Nephron (organoid): ENCODE data around the gene RIMOC1.
"Not testable (repeated sequence)": the region's sequence is repeated elsewhere in the genome, so short reads cannot be mapped to it uniquely, and the experiment has no call there.

Experiments
- H3K27ac Mint-ChIP-seq, 3 experiments: 2 replicates each; pipeline ENCODE4 v1.8.0; 2020; ENCODE audit warnings: mixed read lengths in 3 of 3, mild to moderate bottlenecking in 2 of 3, moderate library complexity in 1 of 3
- H3K27me3 Mint-ChIP-seq: 2 replicates; pipeline ENCODE4 v1.8.0; 2021; ENCODE audit warnings: low read depth, mild to moderate bottlenecking, moderate library complexity, mixed read lengths
- H3K36me3 Mint-ChIP-seq: 2 replicates; pipeline ENCODE4 v1.8.0; 2020; ENCODE audit warnings: low read depth, mixed read lengths
- H3K4me1 Mint-ChIP-seq: 2 replicates; pipeline ENCODE4 v1.8.0; 2020; ENCODE audit warnings: mixed read lengths
- H3K4me3 Mint-ChIP-seq, 3 experiments: 2 replicates each; pipeline ENCODE4 v1.8.0; 2020; ENCODE audit warnings: mild to moderate bottlenecking in 3 of 3, mixed read lengths in 3 of 3, moderate library complexity in 2 of 3
- H3K9me3 Mint-ChIP-seq: 2 replicates; pipeline ENCODE4 v1.8.0; 2020; ENCODE audit warnings: mixed read lengths
- CTCF ChIP-seq, 3 experiments: fragments of 200-600 bp; sonication (generic); IDR thresholded peaks; one replicate each; pipeline ENCODE4 v1.5.0; 2021; ENCODE audit warnings: antibody characterized with exemption in 3 of 3; ENCODE audit not compliant: unreplicated experiment in 3 of 3

The RIMOC1 gene

GRCh38 chr5:41927604-41928003 lies 23.5 kb downstream of the RIMOC1 start:
- Mint-ChIP-seq H3K27me3 (no peaks in the 10 kb centered on the region), H3K9me3 (no peaks in the 10 kb centered on the region), H3K27ac (no peak overlapping the region), H3K4me1 (peaks cover 5% of the 10 kb centered on the region), H3K36me3 (peaks cover 9% of the 10 kb centered on the region), H3K4me3 (no peak overlapping the region)
- no peak for TF ChIP-seq CTCF (IDR thresholded peaks at IDR 0.05; ENCODE audit: unreplicated experiment in 3 of 3)

- Mint-ChIP-seq H3K9me3 (no peaks in the 10 kb centered on the region), H3K4me1 (peaks cover 5% of the 10 kb centered on the region), H3K27ac (no peak overlapping the region), H3K27me3 (no peaks in the 10 kb centered on the region), H3K36me3 (peaks cover 4% of the 10 kb centered on the region), H3K4me3 (no peak overlapping the region)
- TF ChIP-seq CTCF (IDR thresholded peaks at IDR 0.05; ENCODE audit: unreplicated experiment in 3 of 3) = no peak
Observed at GRCh38 chr5:41929035-41929434, 24.9 kb downstream of the RIMOC1 start.

GRCh38 chr5:41932770-41933169 lies 28.6 kb downstream of the RIMOC1 start:
- H3K27me3 Mint-ChIP-seq = no peaks in the 10 kb centered on the region
- H3K4me3 Mint-ChIP-seq = no peak overlapping the region
- TF ChIP-seq CTCF (IDR thresholded peaks at IDR 0.05; ENCODE audit: unreplicated experiment in 3 of 3) = no peak
- H3K27ac Mint-ChIP-seq = no peak overlapping the region
- no peaks in the 10 kb centered on the region for H3K9me3 Mint-ChIP-seq
- no peaks in the 10 kb centered on the region for H3K36me3 Mint-ChIP-seq
- no peaks in the 10 kb centered on the region for H3K4me1 Mint-ChIP-seq

GRCh38 chr5:41935544-41935943 lies 31.4 kb downstream of the RIMOC1 start:
- TF ChIP-seq CTCF (IDR thresholded peaks at IDR 0.05; ENCODE audit: unreplicated experiment in 3 of 3) = no peak
- Mint-ChIP-seq H3K9me3 (no peaks in the 10 kb centered on the region), H3K27ac (no peak overlapping the region), H3K36me3 (peaks cover 1% of the 10 kb centered on the region), H3K4me1 (no peaks in the 10 kb centered on the region), H3K4me3 (no peak overlapping the region), H3K27me3 (no peaks in the 10 kb centered on the region)

- Mint-ChIP-seq H3K27me3 (no peaks in the 10 kb centered on the region), H3K4me1 (no peaks in the 10 kb centered on the region), H3K9me3 (no peaks in the 10 kb centered on the region), H3K27ac (no peak overlapping the region), H3K4me3 (no peak overlapping the region), H3K36me3 (peaks cover 4% of the 10 kb centered on the region)
- TF ChIP-seq CTCF (IDR thresholded peaks at IDR 0.05; ENCODE audit: unreplicated experiment in 3 of 3) = no peak
Observed at GRCh38 chr5:41940641-41941040, 36.5 kb downstream of the RIMOC1 start.

GRCh38 chr5:41945332-41945955 lies 41.3 kb downstream of the RIMOC1 start:
- H3K4me3 Mint-ChIP-seq, H3K36me3 Mint-ChIP-seq, H3K9me3 Mint-ChIP-seq, H3K4me1 Mint-ChIP-seq, H3K27me3 Mint-ChIP-seq, H3K27ac Mint-ChIP-seq: not testable (repeated sequence)
